Measurements from ENCODE around the gene FTL.

FTL gene

GRCh38 chr19:48946463-48947257 is 18.4 kb upstream of the FTL start:
- no peak for DNase-seq

GRCh38 chr19:48947258-48947542 is 17.9 kb upstream of the FTL start:
- no peak for DNase-seq

GRCh38 chr19:48950159-48950558 is 14.9 kb upstream of the FTL start:
- no peak for DNase-seq

- DNase-seq, result no peak
Observed at GRCh38 chr19:48950830-48951519, 14.1 kb upstream of the FTL start.

GRCh38 chr19:48953141-48953540 is 12.0 kb upstream of the FTL start:
- no peak for DNase-seq

- DNase-seq, result no peak
Observed at GRCh38 chr19:48953990-48954594, 11.0 kb upstream of the FTL start.

- peak; percentile 98 for DNase-seq
Observed at GRCh38 chr19:48954595-48955307, 10.4 kb upstream of the FTL start, which contains the start of gene BAX. Gene BAX, plus strand, starts transcription at chr19:48954875. Its CDS starts 54 bp downstream, at chr19:48954929.

- no peak for DNase-seq
Observed at GRCh38 chr19:48955308-48955958, 9.7 kb upstream of the FTL start.

GRCh38 chr19:48958006-48958405 is 7.1 kb upstream of the FTL start:
- no peak for DNase-seq

GRCh38 chr19:48959341-48960239 is 5.5 kb upstream of the FTL start:
- DNase-seq, result peak; percentile 35

GRCh38 chr19:48961051-48961649 is 4.0 kb upstream of the FTL start:
- DNase-seq, result no peak

- no peak for DNase-seq
Observed at GRCh38 chr19:48961673-48962028, 3.5 kb upstream of the FTL start.

- DNase-seq, result peak; percentile 95
Observed at GRCh38 chr19:48962029-48962848, 2.9 kb upstream of the FTL start.

- DNase-seq, result no peak
Observed at GRCh38 chr19:48962849-48963165, 2.3 kb upstream of the FTL start.

- peak; percentile 91 for DNase-seq
Observed at GRCh38 chr19:48963371-48964204, 1.5 kb upstream of the FTL start.

- no peak for DNase-seq
Observed at GRCh38 chr19:48964205-48965039, 687 bp upstream of the FTL start.

- DNase-seq, result peak; percentile 94
Observed at GRCh38 chr19:48965806-48966540, 864 bp downstream of the FTL start.
